Fibroblast of lung (primary cell): ENCODE data around the gene DNAI7.

Experiments
- CTCF ChIP-seq, 2 donors: IDR thresholded peaks in 1 of 2; conservative IDR thresholded peaks in 1 of 2; 1 replicate in 1 of 2; 2 replicates in 1 of 2; pipeline ENCODE4 v1.5.1; 2011 to 2012; ENCODE audit warnings: low read length in 2 of 2, control low read depth in 1 of 2, inconsistent platforms in 1 of 2, low read depth in 1 of 2, mild to moderate bottlenecking in 1 of 2
- EZH2 ChIP-seq: IDR thresholded peaks from 2 replicates; pipeline ENCODE4 v1.5.1; 2012; ENCODE audit warnings: low read length, control low read depth, mild to moderate bottlenecking; ENCODE audit errors: missing control alignments

- TF ChIP-seq CTCF (conservative IDR thresholded peaks at IDR 0.05 in 1 of 2, IDR thresholded peaks at IDR 0.05 in 1 of 2; ENCODE audit: low read depth in 1 of 2, low read length in 2 of 2) (no peak), EZH2 (no peak)
These were observed 38.9 kb downstream of the DNAI7 start for GRCh38 chr12:25156061-25156460.
